ENCODE measurements around the gene FLVCR2. TPM values are rescaled to one million over a fixed set of nuclear protein-coding genes. Genes with fewer than 3 reads are reported as not detected.

The FLVCR2 gene
- total RNA-seq, 1 experiment from 2014 or later: 13.4 TPM

- Mint-ChIP-seq H3K27ac (ENCODE audit: unreplicated experiment) (no peak overlapping the region), H3K27me3 (ENCODE audit: insufficient read depth, unreplicated experiment) (peaks cover 4% of the 10 kb centered on the region), H3K4me1 (ENCODE audit: low read depth, unreplicated experiment) (peaks cover 7% of the 10 kb centered on the region), H3K36me3 (ENCODE audit: insufficient read depth, unreplicated experiment) (peaks cover 6% of the 10 kb centered on the region), H3K4me3 (ENCODE audit: unreplicated experiment) (no peak overlapping the region), H3K9me3 (ENCODE audit: unreplicated experiment) (no peaks in the 10 kb centered on the region)
- DNase-seq: no peak
- Histone ChIP-seq H3K9me3 (no peaks in the 10 kb centered on the region), H3K27me3 (replicated peaks; ENCODE audit: control insufficient read depth, insufficient read depth, low read length) (no peaks in the 10 kb centered on the region), H3K4me3 (ENCODE audit: low read depth, low read length) (no peak overlapping the region), H3K36me3 (ENCODE audit: control insufficient read depth, insufficient read depth, low read length) (no peaks in the 10 kb centered on the region), H3K4me1 (no peaks in the 10 kb centered on the region)
- no peak for TF ChIP-seq CTCF (IDR thresholded peaks at IDR 0.05; ENCODE audit: insufficient read depth in 1 of 2, low read depth in 1 of 2, low read length in 1 of 2, severe bottlenecking in 1 of 2, unreplicated experiment in 1 of 2)
- no TSS peak for BruUV-seq (replicated peaks)
- ChIA-PET POLR2A (interaction anchor here (0.6 kb wide), 1 partner anchor 58 kb away, joined by 3 read pairs; no protein-coding TSS in a partner anchor), CTCF (interaction anchor here (0.5 to 0.8 kb wide), 2 partner anchors 88 to 410 kb away, joined by 3 read pairs; partner anchors contain the start of genes ERG28 and TTLL5)
- intact Hi-C loops (cut with micrococcal nuclease; ENCODE audit: unreplicated experiment): no loop called here
These were observed 6.3 kb upstream of the FLVCR2 start for GRCh38 chr14:75572104-75572503.

- intact Hi-C loops (cut with micrococcal nuclease; ENCODE audit: unreplicated experiment): loop anchor here (1.0 to 5.0 kb wide), 2 partner anchors 77 to 400 kb away; no protein-coding TSS in a partner anchor
- Histone ChIP-seq H3K27me3 (replicated peaks; ENCODE audit: control insufficient read depth, insufficient read depth, low read length) (no peaks in the 10 kb centered on the region), H3K4me1 (peaks cover 15% of the 10 kb centered on the region), H3K36me3 (ENCODE audit: control insufficient read depth, insufficient read depth, low read length) (no peaks in the 10 kb centered on the region), H3K9me3 (no peaks in the 10 kb centered on the region; the same call in 1 of the 2 replicates), H3K4me3 (ENCODE audit: low read depth, low read length) (no peak overlapping the region)
- ChIA-PET POLR2A (interaction anchor here (0.6 to 1.9 kb wide), 3 partner anchors 75 to 83 kb away, joined by 3 to 11 read pairs (median 10); partner anchors contain the start of genes ERG28 and TTLL5), CTCF (interaction anchor here (0.5 to 5.1 kb wide), 18 partner anchors 8 to 405 kb away, joined by 3 to 106 read pairs (median 5); partner anchors contain the start of genes ERG28, TGFB3 and TTLL5)
- no peak overlapping the region for H3K27ac Mint-ChIP-seq (ENCODE audit: unreplicated experiment)
- peaks cover 2% of the 10 kb centered on the region for H3K36me3 Mint-ChIP-seq (ENCODE audit: insufficient read depth, unreplicated experiment)
- no peak overlapping the region for H3K4me3 Mint-ChIP-seq (ENCODE audit: unreplicated experiment)
- no peaks in the 10 kb centered on the region for H3K9me3 Mint-ChIP-seq (ENCODE audit: unreplicated experiment)
- no TSS peak for BruUV-seq (replicated peaks)
- H3K4me1 Mint-ChIP-seq (ENCODE audit: low read depth, unreplicated experiment): peaks cover 8% of the 10 kb centered on the region
- TF ChIP-seq CTCF (IDR thresholded peaks at IDR 0.05; ENCODE audit: insufficient read depth in 1 of 2, low read depth in 1 of 2, low read length in 1 of 2, severe bottlenecking in 1 of 2, unreplicated experiment in 1 of 2): no peak
- peaks cover 4% of the 10 kb centered on the region for H3K27me3 Mint-ChIP-seq (ENCODE audit: insufficient read depth, unreplicated experiment)
- DNase-seq: no peak
These were observed 1.3 kb upstream of the FLVCR2 start for GRCh38 chr14:75577090-75577489.

- no peak overlapping the region for H3K4me3 Mint-ChIP-seq (ENCODE audit: unreplicated experiment)
- no TSS peak for BruUV-seq (replicated peaks)
- peak; percentile 87 for DNase-seq
- H3K36me3 ChIP-seq (ENCODE audit: control insufficient read depth, insufficient read depth, low read length): no peaks in the 10 kb centered on the region
- peaks cover 15% of the 10 kb centered on the region for H3K4me1 ChIP-seq
- ChIA-PET CTCF (interaction anchor here (0.5 to 5.1 kb wide), 19 partner anchors 9 to 405 kb away, joined by 3 to 106 read pairs (median 5); partner anchors contain the start of genes ERG28, TGFB3 and TTLL5), POLR2A (interaction anchor here (0.6 to 1.9 kb wide), 4 partner anchors 10 to 83 kb away, joined by 3 to 11 read pairs (median 6); partner anchors contain the start of genes ERG28 and TTLL5)
- H3K36me3 Mint-ChIP-seq (ENCODE audit: insufficient read depth, unreplicated experiment): no peaks in the 10 kb centered on the region
- TF ChIP-seq CTCF (IDR thresholded peaks at IDR 0.05; ENCODE audit: insufficient read depth in 1 of 2, low read depth in 1 of 2, low read length in 1 of 2, severe bottlenecking in 1 of 2, unreplicated experiment in 1 of 2): peak; percentile 68 to 84
- peaks cover 8% of the 10 kb centered on the region for H3K4me1 Mint-ChIP-seq (ENCODE audit: low read depth, unreplicated experiment)
- H3K27ac Mint-ChIP-seq (ENCODE audit: unreplicated experiment): peak overlapping the region; percentile 78
- no peaks in the 10 kb centered on the region for H3K9me3 Mint-ChIP-seq (ENCODE audit: unreplicated experiment)
- no peaks in the 10 kb centered on the region for H3K27me3 ChIP-seq (replicated peaks; ENCODE audit: control insufficient read depth, insufficient read depth, low read length)
- H3K4me3 ChIP-seq (ENCODE audit: low read depth, low read length): peak overlapping the region; percentile 61
- intact Hi-C loops (cut with micrococcal nuclease; ENCODE audit: unreplicated experiment): loop anchor here (1.0 to 5.0 kb wide), 3 partner anchors 71 to 400 kb away; no protein-coding TSS in a partner anchor
- peaks cover 4% of the 10 kb centered on the region for H3K27me3 Mint-ChIP-seq (ENCODE audit: insufficient read depth, unreplicated experiment)
- no peaks in the 10 kb centered on the region; the same call in 1 of the 2 replicates for H3K9me3 ChIP-seq
These were observed 705 bp upstream of the FLVCR2 start for GRCh38 chr14:75577729-75578101.
